Stimulated activated CD4-positive, alpha-beta T cell treated with anti-CD3 and anti-CD28 coated beads, Interleukin-4, amount 100 ng/mL, for 48 hours (primary cell): Measurements from ENCODE around the gene HIGD1A.

Experiments used
- DNase-seq, 2 donors: peaks; one replicate each; pipeline ENCODE4 v3.0.0-alpha.2; 2020; ENCODE audit warnings: low read depth in 2 of 2

Gene HIGD1A

DNA sequence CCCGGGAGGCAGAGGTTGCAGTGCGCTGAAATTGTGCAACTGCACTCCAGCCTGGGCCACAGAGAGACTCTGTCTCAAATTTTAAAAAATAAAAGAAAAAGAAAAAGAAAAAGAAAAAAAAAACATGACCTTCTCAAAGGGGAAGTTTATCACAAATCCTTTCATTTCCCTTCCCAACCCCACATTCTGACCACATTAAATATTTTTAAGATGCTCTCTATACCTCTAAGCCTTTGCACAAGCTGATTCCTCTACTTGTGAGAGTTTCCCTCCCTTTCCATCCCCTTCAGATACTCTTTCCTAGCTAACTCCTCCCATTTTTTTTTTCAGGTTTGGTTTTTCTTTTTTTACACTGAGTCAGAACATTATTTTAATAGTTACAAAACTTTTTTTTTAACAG is 4.0 kb downstream of the HIGD1A start:
- no peak for DNase-seq

DNA sequence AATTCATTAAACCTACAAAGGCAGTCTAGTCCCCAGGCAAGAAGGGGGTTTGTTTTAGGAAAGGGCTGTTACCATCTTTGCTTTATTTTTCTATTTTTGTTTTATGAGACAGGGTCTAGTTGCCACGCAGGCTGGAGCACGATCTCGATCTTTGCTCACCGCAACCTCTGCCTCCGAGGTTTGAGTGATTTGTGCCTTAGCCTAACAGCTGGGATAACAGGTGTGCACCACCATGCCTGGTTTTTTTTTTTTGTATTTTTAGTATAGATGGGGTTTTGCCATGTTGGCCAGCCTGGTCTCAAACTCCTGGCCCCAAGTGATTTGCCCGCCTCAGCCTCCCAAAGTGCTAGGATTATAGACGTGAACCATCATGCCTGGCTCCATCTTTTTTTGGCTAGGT is 4.9 kb downstream of the HIGD1A start:
- DNase-seq = no peak

DNA sequence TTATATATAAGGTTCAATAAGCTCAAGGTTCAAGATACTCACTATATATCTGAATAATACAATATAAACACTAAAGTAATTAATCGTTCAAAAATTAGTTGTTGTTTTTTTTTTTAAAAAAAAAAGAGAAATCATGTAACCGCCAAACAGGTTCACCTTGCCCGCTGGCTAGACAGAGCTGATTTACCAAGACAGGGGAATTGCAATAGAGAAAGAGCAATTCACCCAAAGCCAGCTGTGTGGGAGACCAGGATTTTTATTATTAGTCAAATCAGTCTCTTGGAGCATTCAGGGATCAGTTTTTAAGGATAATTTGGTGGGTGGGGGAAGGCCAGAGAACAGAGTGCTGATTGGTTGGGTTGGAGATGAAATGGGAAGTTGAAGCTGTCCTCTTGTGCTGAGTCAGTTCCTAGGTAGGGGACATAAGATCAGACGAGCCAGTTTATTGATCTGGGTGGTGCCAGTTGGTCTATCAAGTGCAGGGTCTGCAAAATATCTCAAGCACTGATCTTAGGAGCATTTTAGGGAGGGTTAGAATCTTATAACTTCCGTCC is 7.9 kb downstream of the HIGD1A start:
- DNase-seq = no peak

DNA sequence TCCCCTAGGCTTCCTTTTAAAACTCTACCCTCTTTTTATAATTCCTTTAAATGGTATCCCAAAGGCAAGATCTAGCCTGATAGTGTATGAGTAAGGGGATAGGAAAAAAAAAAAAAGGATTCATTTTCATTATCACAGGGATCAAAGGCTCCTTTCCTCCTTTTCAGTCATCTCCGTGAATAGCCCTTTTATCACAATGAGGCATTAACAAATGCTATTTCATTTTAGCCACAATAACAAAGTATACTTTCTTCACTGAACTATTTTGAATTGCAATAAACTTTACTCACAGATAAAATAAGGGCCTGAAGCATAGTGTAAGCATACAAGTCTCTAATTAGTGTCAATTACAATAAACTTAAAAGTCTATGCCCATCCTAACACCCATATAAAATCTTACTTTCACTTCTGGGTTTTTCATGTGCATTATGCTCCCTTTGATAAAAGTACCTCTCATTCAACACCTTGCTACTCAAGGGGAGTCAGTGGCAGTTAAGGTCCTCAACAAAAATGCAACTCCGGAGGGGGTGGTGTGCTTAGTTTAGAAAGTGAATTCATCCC is 8.6 kb downstream of the HIGD1A start:
- no peak for DNase-seq

DNA sequence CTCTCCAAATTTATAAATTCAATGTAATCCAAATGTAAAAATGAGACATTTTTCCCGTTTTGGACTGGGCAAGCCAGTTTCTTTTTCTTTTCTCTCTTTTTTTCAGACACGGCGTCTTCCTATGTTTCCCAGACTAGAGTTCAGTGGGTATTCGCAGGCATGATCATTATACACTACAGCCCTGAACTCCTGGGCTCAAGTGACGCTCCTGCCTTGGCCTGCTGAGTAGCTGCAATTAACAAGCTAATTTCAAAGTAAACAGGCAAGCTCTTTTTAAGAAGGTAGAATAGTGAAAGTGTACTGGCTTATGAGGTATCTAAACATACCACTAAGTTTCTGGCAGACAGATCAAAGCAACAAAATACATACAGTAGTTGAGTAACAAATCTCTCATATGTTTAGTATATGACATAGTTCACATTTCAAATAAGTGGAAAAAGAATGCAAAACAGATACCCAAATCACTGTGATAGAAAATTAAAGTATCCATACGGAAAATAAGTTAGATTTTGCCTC is 13.5 kb downstream of the HIGD1A start:
- DNase-seq = no peak

DNA sequence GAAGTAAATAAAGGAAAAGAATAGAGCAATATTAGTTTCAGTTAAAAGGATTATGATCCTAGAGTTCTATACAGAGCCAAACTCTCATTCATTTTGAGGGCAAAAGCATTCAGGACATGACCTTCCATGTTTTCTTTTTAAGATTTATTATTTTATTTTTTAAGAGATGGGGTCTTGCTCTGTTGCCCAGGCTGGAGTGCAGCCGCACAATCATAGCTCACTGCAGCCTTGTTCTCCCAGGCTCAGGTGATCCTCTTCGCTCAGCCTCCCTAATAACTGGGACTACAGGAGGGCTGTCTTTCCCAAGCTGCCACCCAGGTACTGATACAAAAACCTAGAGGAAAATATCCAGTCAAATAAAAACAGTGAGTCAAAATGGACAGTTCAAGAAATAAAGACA is 17.7 kb downstream of the HIGD1A start:
- no peak for DNase-seq

DNA sequence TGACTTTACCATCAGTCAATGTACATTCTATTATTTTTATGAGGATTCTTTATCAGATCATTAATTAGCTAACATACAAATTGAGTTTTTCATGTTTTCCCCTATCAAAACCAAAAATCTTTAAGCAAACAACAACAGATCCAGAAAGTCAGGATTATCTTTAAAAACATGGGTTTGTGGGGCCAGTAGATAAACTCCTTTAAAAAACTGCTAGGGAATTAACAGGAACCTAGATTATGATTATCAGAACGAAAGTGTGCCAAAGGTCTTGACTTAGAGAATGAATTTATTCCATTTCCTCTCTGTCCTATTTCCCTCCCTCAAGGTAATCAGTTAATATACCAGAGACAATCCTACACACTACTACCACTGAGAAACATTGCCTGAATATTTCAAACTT is 18.1 kb downstream of the HIGD1A start:
- no peak for DNase-seq

DNA sequence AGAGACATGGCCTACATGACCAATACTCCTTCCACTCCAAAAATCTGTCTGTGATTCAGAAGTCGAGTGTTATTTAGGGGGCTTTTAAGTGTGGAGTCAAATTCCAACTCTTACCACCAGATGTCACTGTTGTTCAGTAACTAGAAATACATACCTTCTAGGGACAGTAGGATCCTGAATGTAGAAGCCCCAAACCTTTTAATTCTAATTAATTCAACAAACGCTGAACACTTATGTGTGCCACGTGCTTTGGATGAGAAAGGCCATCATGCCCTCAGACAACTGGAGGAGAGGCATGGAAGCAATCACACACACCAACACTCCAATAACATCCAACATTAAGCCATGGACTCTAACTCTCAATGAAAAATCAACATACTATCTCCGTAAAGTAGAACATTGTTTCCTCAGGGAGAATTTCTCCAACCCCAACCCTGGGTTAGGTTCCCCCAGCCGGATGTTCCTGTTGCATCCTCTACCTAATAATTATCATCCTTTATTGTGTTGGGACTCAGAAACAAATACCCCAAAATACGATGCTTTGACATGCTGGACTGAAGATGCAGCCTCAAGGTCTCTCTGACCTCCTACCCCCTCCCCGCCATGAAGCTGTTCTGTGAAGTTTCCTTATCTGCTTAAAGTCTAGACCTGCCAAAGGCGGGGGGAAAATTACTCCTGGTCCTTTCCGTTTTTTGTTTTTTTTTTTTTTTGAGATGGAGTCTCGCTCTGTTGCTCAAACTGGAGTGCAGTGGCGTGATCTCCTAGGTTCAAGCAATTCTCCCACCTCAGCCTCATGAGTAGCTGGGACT is 23.2 kb downstream of the HIGD1A start:
- no peak for DNase-seq

DNA sequence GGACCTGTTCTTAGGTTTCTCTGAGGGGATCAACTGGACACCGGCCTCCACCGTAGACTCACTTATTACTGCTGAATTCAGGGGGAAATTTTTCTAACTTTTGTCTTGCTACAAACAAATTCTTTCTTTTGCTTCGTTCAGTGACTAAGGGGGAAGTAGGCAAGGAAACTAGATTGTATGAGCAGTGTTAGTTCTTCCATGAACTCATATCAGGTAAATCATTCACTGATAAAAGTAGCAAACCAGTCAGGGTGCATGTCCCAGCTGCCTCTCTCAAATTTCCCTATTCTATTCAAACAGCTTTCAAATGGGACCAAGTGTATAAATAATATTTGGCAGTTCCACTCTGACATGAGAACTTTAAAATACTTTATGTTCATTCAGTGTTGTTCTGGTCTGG is 23.9 kb downstream of the HIGD1A start:
- DNase-seq = no peak

DNA sequence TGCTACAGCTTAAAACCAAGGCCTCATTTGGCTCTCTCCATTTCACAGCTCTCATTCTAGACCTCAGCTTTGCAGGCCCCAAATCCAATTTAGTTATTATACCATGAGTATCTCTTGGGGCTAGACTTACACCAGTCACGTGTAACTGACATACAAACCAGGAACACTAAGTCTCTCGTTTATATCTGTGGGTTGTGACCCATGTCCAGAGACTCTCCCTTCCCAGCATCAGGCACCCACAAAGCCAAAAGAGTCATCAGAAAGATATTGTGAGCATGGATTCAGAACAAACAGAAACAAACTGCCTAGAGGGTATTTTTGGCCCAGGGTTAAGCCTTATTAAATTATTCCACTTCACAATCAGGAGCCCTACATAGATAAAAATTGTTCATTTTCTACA is 25.6 kb downstream of the HIGD1A start:
- DNase-seq = no peak

DNA sequence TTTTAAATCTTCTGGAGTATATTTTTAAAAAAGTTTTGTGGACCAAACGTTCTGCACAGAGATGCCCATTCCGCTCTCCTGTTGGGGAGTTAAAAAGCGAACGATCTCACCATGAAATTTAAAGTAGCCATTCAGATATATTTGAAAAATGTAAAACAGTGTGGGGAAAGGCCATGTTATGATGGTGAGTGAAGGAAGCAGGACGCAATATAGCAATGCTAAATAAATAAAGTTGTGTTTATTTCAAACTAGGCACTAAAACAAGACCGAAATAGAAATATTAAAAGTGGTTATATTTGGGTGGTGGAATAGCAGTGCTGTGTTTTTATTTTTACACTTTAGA is 30.9 kb downstream of the HIGD1A start:
- DNase-seq = no peak

DNA sequence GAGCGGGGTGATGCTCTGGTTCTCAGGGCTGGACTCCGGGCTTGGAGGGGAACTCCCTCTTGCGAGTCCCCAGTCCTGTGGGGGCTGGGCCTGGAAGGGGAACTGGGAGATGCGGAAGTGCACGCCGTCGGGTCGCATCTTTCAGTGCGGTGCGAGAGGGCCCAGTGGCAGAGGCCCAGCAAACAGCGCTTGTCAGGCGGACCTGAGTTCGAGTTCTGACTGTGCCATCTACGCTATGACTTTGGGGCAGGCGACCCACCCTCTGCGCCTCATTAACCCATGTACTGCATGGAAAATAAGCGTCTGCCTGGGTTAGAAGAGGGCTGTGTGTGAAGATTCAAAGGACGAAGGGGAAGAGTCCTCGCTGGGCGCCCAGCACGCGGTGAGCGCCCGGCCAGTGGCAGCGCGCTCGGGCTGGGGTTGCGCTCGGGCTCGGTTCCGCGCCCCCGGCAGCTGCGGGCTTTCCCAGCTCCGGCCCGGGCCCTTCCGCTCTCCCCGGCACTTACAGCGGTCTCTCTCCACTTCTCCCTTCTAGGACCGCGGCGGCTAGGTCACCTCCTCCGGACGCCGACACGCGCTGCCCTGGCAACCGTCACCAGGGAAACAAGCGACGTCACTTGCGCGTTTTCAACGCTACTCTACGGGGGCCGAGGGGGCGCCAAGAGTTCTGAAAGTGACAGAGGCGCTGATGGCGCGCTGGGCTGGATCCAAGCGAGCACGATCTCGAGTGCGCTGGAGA is 31.5 kb downstream of the HIGD1A start, which contains the start of gene CCDC13:
Gene CCDC13, minus strand, starts transcription at position 584 of the 739 bp plus-strand sequence. CDS start 14,908 bp downstream, outside the sequence.
- peak; percentile 88 to 89 for DNase-seq

DNA sequence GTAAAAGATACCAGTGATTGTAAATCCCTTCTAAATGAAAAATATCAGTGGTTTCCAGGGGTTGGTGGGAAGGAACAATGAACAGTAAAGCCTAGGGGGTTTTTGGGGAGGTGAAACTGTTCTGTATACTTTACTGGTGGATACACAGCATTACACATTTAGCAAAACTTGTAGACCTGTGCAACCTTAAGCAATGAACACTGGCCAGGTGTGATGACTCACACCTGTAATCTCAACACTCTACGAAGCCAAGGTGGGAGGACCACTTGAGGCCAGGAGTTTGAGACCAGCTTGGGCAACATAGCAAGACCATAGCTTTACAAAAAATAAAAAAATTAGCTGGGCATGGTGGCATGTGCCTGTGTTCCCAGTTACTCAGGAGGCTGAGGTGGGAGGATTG is 33.0 kb downstream of the HIGD1A start:
- DNase-seq = no peak

DNA sequence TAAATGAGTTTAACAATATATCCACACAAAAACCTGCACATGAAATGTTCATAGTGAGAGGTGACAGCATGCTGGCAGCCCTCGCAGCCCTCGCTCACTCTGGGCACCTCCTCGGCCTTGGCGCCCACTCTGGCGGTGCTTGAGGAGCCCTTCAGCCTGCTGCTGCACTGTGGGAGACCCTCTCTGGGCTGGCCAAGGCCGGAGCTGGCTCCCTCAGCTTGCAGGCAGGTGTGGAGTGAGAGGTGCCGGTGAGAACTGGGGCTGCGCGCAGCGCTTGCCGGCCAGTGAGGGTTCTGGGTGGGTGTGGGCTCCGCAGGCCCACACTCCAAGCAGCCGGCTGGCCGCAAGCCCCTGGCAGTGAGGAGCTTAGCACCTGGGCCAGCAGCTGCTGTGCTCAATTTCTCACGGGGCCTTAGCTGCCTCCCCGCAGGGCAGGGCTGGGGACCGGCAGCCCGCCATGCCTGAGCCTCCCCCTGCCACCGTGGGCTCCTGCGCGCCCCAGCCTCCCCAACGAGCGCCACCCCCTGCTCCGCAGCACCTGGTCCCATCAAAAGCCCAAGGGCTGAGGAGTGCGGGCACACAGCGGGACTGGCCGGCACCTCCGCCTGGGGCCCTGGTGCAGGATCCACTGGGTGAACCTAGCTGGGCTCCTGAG is 34.7 kb downstream of the HIGD1A start:
- no peak for DNase-seq

DNA sequence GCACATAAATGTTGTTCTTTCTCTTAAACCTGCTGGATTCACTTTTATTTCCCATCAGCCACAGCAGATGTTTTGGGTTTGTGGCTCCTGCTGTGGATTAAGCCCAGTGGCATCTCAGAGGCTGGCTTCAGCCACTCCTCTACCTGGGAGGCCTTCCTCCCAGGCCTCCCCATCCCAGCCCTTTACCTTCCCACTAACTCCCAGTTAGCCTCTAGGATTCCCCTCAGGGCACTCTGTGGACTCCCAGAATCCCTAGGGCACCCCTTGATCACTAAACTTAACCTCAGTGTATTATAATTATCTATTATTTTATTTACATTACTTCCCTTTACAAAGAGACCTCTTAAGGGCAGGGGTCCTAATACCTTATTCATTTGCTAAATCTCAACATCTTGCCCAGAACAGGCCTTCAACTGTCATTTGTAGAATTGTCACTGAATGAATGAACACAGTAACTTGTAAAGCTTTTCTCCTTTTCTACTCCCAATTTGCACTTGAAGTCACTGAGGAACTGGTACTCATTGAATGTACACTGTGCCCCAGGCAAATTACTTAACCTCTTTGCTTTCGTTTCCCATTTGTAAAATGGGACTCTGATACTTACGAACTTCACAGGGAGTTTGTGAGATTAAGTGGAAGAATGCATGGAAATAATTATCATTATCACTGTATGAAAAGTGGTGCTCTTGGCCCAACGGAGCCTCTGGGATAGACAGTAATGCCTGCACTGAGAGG is 39.6 kb downstream of the HIGD1A start:
- no peak for DNase-seq

DNA sequence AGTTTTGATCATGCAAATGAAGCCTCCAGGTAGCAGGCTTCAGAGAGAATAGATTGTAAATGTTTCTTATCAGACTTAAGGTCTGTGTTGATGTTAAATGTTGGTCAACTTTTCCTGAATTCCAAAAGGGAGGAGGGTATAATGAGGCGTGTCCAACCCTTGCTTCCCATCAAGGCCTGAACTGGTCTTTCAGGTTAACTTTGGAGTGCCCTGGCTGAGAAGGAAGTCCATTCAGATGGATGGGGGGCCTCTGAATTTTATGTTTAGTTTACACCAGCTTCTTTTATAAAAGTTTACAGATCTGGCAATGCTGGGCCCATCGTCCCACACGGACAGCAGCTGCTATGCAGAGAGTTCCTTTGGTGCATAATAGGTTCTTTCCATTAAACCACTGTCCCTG is 40.2 kb downstream of the HIGD1A start:
- DNase-seq = no peak

DNA sequence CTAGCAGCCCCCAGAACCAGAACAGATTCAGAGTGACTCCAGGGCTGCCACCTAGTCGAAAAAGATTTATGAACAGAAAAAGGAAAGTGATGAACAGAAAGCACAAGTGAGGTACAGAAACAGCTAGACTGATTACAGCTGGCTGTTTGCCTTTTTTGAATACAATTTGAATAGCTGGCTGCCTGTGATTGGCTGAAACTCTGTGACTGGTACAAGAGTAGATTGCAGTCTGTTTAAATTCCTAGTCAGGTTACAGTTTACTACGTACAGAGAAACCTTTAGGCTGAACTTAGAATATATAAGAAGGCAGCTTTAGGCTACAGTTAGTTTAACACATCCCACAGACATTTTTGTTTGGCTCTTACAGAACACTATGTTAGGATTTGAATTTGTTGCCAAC is 41.3 kb downstream of the HIGD1A start:
- no peak for DNase-seq

DNA sequence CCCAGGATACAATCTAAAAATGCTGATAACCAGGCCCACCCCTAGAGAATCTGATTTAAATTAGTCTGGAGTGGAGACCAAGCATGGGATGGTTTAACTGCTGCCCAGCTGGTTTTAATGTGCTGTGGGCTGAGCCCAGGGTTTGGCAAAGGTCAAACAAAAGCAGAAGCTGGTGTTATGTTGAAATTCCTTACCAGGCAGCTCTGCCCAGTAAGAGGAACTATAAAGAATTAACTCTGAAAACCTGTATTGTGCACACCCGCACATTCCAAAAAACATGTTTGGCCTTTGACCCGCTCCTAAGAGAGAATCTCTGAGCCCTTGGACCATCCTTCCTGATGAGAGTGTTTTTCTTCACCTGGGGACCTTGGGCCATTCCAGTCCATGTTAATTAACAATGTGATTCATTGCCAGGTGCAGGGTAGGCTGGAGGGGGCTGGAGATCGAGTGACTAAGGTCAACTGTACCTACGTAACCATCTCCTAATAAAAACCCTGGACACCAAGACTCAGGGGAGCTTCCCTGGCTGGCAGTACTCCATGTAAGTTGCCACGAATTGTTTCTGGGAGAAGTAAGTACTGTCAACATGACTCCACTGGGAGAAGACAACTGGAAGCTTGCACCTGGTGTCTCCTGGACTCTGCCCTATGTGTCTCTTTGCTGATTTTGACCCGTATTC is 42.1 kb downstream of the HIGD1A start:
- DNase-seq = no peak

DNA sequence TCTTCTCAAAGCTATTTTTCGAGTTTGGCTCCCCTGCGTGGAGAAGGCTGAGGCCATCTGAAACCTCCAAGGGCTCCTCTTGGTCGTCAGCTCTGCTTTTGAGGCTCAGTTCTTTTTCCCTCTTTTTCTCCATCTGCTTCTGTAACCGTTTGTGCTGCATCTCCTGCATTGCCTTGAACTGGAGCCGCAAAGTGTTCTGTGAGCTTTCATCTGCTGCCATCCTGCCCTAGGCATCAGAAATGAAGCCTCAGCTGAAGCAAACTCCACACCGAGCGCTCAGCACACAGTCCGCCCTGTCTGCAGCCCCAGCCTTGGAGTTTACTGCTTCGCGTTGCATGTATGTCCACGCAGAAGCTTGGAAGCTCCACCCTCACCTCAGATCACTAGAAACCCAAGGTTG is 46.2 kb downstream of the HIGD1A start:
- DNase-seq = no peak

DNA sequence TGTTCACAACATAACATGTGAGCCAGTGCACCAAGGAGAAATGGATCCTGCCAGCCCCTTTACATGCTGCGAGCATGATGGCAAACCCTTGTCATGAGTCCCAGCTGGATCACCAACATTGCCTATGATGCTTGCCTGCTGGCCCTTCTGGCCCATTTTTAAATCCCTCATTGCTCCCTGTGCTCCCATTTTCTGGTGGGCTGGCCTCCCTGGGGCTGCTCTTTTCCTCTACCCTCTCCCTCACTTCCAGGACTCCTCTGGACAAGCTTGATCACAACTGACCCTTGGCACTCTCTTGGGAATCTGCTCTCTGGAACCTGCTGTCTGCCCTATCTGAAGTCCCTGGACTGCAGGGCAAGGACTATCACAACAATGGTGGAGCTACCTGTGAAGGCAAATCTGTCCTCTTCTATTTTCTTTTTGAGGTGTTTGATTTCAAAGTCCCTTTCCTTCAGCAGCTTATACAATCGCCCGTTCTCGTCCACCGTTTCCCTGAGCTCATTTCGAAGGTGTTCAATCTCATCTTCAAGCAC is 47.5 kb downstream of the HIGD1A start:
- DNase-seq = no peak
